ENCODE results near the gene SCNN1A.

Gene SCNN1A

GRCh38 chr12:6330999-6331714, 44.2 kb downstream of the SCNN1A start:
- no peak for DNase-seq

- no peak for DNase-seq
Observed at GRCh38 chr12:6330192-6330591, 45.2 kb downstream of the SCNN1A start.

- no peak for DNase-seq
Observed at GRCh38 chr12:6329703-6330064, 45.7 kb downstream of the SCNN1A start.

- DNase-seq: no peak
Observed at GRCh38 chr12:6328945-6329702, 46.2 kb downstream of the SCNN1A start.

- no peak for DNase-seq
Observed at GRCh38 chr12:6328045-6328779, 47.2 kb downstream of the SCNN1A start.

- no peak for DNase-seq
Observed at GRCh38 chr12:6327229-6328041, 47.9 kb downstream of the SCNN1A start.

GRCh38 chr12:6326316-6327228, 48.8 kb downstream of the SCNN1A start:
- DNase-seq: no peak

GRCh38 chr12:6324936-6325750, 50.2 kb downstream of the SCNN1A start:
- no peak for DNase-seq

- no peak for DNase-seq
Observed at GRCh38 chr12:6323995-6324711, 51.2 kb downstream of the SCNN1A start.

- DNase-seq: peak; percentile 21 to 57
Observed at GRCh38 chr12:6323340-6323994, 51.9 kb downstream of the SCNN1A start.

- no peak for DNase-seq
Observed at GRCh38 chr12:6322969-6323339, 52.4 kb downstream of the SCNN1A start.

GRCh38 chr12:6322352-6322751, 53.0 kb downstream of the SCNN1A start:
- DNase-seq: no peak

- no peak for DNase-seq
Observed at GRCh38 chr12:6321905-6322304, 53.5 kb downstream of the SCNN1A start.

- DNase-seq: no peak
Observed at GRCh38 chr12:6319446-6319845, 55.9 kb downstream of the SCNN1A start.

- no peak for DNase-seq
Observed at GRCh38 chr12:6318440-6318879, 56.9 kb downstream of the SCNN1A start.

GRCh38 chr12:6317693-6318439, 57.5 kb downstream of the SCNN1A start:
- no peak for DNase-seq

- no peak for DNase-seq
Observed at GRCh38 chr12:6316921-6317692, 58.3 kb downstream of the SCNN1A start.
